ENCODE measurements around the gene WBP2.

The WBP2 gene

GRCh38 chr17:75849279-75849646 is 5.9 kb downstream of the WBP2 start:
- DNase-seq (ENCODE audit: low read depth): no peak
- TF ChIP-seq, protein P1, sequence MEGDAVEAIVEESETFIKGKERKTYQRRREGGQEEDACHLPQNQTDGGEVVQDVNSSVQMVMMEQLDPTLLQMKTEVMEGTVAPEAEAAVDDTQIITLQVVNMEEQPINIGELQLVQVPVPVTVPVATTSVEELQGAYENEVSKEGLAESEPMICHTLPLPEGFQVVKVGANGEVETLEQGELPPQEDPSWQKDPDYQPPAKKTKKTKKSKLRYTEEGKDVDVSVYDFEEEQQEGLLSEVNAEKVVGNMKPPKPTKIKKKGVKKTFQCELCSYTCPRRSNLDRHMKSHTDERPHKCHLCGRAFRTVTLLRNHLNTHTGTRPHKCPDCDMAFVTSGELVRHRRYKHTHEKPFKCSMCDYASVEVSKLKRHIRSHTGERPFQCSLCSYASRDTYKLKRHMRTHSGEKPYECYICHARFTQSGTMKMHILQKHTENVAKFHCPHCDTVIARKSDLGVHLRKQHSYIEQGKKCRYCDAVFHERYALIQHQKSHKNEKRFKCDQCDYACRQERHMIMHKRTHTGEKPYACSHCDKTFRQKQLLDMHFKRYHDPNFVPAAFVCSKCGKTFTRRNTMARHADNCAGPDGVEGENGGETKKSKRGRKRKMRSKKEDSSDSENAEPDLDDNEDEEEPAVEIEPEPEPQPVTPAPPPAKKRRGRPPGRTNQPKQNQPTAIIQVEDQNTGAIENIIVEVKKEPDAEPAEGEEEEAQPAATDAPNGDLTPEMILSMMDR (IDR thresholded peaks at IDR 0.05; ENCODE audit: low read length, missing control alignments): no peak
- H3K4me3 ChIP-seq (replicated peaks; ENCODE audit: low read depth, low read length): no peak overlapping the region

DNA sequence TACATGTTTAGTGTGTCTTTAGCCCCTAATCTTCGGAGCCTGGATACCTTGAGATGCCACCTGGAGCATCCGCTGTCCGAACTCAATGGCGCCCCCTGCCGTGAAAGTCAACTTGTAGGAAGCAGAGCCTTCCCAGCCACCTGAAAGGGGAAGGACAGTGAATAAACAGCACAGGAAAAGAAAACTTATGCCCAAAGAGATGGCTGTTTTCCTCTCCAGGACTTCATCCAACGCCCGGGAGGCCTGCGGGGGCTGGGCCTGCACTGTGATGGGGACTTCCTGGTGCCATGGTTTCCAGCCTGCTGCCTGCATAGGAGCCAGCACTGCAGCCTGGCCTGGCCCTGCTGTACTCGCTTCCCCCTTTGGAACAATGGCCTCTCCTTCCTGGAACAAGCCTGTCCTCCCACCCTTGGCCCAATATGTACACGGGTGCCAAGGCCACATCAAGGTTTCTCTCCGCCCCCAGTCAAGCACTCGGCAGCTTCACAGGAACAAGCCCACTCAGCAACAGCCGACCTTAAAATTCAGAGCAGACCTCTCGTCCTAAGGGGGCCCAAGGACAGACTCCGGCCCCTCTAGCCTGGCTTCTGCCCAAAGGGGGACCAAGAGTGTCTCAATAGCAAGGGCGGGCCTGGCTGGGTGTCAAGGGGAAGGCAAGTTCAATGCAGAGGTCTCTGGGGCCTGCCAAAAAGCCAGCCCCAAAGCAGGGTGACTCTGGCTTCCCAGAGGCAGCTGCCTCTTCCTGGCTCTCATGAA is 6.4 kb downstream of the WBP2 start:
- TF ChIP-seq, protein P1 (IDR thresholded peaks at IDR 0.05; ENCODE audit: low read length, missing control alignments): peak; percentile 77

DNA sequence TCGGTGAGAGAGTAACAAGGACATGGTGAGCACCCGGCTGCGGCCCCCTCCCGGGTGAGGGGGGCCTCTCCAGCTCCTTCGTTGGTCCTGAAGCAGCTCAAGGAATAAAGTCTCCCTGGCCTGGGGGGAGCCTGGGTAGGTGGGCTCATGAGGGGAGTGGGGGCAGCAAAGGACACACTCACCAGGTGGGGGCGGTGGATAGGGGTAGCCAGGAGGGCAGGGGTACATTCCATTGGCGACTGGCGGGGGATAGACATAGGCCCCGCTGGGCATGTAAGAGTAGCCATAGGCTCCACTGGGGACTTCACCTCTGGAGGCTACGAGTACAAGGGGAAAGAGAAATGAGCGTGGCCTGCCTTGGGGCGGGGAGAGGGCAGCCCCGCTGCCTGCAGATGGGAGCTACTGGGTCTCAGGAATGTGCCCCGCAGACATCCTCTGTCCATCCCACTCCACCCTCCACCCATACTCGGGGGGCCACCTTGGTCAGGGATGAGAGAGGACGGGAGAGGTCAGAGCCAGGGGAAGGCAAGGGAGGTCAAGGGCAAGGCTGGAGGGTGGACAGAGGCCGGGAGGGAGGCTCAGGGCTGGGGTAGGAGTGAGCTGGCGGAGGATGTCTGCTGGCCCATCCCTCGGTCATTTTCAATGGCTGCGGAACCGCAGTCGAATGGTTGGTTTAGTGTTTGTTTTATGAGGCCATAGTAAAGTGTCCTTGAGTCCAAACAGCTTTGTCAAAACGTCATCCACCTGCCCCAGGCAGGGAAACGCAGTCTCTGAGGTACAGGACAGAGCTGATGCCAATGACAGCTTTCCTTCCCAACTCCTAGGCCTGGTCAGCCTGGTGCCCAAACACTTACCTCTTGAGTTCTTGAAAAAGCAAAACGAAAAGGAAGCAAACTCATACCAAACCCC is 7.3 kb downstream of the WBP2 start:
- DNase-seq (ENCODE audit: low read depth): no peak
- TF ChIP-seq, protein P1 (IDR thresholded peaks at IDR 0.05; ENCODE audit: low read length, missing control alignments): no peak

More for the DNA sequence above, 6.4 kb downstream of the WBP2 start:
- DNase-seq (ENCODE audit: low read depth): peak; percentile 87
- H3K4me3 ChIP-seq (replicated peaks; ENCODE audit: low read depth, low read length): no peak overlapping the region

DNA sequence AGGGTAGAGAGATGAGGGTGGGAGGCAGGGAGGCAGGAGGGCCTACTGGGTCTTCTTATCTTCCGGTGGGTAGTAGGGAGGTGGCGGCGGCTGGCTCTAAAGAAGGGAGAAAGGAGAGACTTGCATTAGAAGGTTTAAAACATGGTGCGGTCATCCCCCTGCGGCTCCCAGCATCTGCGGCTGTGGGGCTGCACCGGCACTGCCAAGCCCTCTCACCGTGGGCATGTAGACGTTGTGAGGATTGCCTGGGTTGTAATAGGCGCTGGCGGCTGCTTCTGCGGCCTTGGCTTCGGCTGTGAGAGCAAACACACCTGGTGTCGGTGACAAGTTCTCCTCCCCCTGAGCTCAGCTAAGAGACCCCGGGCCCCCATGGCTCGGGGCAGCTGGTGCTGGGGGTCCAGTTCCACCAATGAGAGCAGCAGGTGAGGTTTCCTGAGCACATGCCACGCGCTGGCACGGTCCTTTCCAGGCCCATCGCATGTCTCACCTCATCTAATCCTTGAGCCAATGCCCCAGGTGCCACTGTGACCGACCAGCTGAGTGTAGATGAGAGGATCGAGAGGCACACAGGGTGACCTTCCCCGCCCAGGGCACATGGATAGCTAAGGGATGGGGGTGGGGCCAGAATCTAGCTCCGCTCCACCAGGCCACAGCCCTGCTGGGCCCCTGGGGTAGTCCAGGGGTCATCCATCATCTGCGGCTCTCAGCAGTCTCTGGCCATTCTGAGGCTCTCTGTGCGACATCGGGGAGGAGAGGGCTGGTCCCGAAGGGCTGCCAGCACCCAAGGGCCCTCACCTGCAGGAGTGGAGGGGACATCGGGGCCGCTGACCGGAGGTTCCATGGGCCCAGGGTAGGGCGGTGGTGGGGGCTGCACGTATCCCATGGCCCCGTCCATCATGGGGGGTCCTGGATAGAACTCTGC is 8.2 kb downstream of the WBP2 start:
- DNase-seq (ENCODE audit: low read depth): no peak
- TF ChIP-seq, protein P1 (IDR thresholded peaks at IDR 0.05; ENCODE audit: low read length, missing control alignments): no peak
- no peak overlapping the region for H3K4me3 ChIP-seq (replicated peaks; ENCODE audit: low read depth, low read length)

More for the DNA sequence above, 7.3 kb downstream of the WBP2 start:
- H3K4me3 ChIP-seq (replicated peaks; ENCODE audit: low read depth, low read length): no peak overlapping the region

DNA sequence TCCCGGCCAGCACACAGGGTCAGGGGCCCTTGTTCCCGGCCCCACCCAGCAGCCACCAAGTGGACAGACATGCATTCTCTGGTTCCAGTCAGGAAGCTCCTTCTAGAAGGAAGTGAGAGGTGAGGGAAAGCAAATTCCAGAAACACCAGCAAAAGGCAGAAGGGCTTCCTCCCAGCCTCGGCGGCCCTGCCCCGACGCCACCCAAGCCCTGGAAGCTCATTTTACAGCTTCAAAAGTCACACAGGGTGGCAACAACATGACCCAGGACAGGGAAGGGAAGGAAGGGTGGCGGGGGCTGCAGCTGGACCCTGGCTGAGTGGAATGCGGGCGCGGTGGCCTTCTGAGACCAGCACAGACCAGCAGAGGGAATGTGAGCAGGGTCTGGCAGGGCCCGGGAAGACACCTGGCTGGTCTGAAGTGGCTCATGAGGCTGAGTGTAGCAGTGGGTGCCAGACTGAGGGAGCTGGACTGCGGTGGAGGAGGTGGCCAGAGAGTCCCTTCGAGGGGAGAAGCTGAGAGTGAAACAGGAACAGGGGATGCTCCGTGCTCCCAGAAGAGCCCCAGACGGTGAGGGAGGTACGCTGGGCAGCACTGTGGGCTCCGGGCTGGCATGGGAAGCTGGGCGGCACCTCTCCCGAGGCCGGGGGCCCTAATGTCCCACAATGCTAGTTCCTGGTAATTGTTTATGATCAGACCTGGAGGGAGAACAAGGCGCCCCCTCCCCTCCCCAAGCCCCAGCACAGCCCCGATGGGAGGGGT is 9.0 kb downstream of the WBP2 start:
- no peak overlapping the region for H3K4me3 ChIP-seq (replicated peaks; ENCODE audit: low read depth, low read length)
- TF ChIP-seq, protein P1 (IDR thresholded peaks at IDR 0.05; ENCODE audit: low read length, missing control alignments): no peak
- DNase-seq (ENCODE audit: low read depth): no peak
